GM19395 (cell line): ENCODE data around the gene BDNF.
"Not testable (repeated sequence)": the region's sequence is repeated elsewhere in the genome, so short reads cannot be mapped to it uniquely, and the experiment has no call there.

Source experiments
- ATAC-seq: cut with Tn5 transposase; IDR thresholded peaks from one replicate; pipeline ENCODE4 v1.9.1; 2021; ENCODE audit warnings: mild to moderate bottlenecking, moderate library complexity; ENCODE audit not compliant: unreplicated experiment

The BDNF gene

GRCh38 chr11:27700351-27701301 is at the start of gene BDNF:
BDNF (minus strand) TSS chr11:27700455; CDS start chr11:27658564, 41,891 bp downstream.
- ATAC-seq = peak; percentile 42

GRCh38 chr11:27740362-27741013 is 40.2 kb upstream of the BDNF start:
- ATAC-seq = no peak

- ATAC-seq = no peak
These were observed 35.0 kb upstream of the BDNF start for GRCh38 chr11:27735281-27735680.

- ATAC-seq = not testable (repeated sequence)
These were observed 31.5 kb upstream of the BDNF start for GRCh38 chr11:27731803-27732202.

GRCh38 chr11:27726981-27727380 is 26.7 kb upstream of the BDNF start:
- no peak for ATAC-seq

- no peak for ATAC-seq
These were observed 23.4 kb upstream of the BDNF start for GRCh38 chr11:27723687-27724086.

GRCh38 chr11:27722953-27723344 is 22.7 kb upstream of the BDNF start:
- no peak for ATAC-seq

- ATAC-seq = peak; percentile 59
These were observed 22.1 kb upstream of the BDNF start for GRCh38 chr11:27722117-27722952.

- no peak for ATAC-seq
These were observed 21.2 kb upstream of the BDNF start for GRCh38 chr11:27721264-27722116.

GRCh38 chr11:27720277-27720830 is 20.1 kb upstream of the BDNF start:
- no peak for ATAC-seq

GRCh38 chr11:27719546-27719925 is 19.3 kb upstream of the BDNF start:
- no peak for ATAC-seq

GRCh38 chr11:27718863-27719545 is 18.7 kb upstream of the BDNF start:
- no peak for ATAC-seq

GRCh38 chr11:27718346-27718862 is 18.1 kb upstream of the BDNF start:
- ATAC-seq = no peak

GRCh38 chr11:27717801-27718229 is 17.6 kb upstream of the BDNF start:
- no peak for ATAC-seq

GRCh38 chr11:27717377-27717776 is 17.1 kb upstream of the BDNF start:
- no peak for ATAC-seq

GRCh38 chr11:27716835-27717234 is 16.6 kb upstream of the BDNF start:
- no peak for ATAC-seq

- ATAC-seq = no peak
These were observed 16.0 kb upstream of the BDNF start for GRCh38 chr11:27716216-27716615.

- no peak for ATAC-seq
These were observed 11.5 kb upstream of the BDNF start for GRCh38 chr11:27711725-27712124.

- ATAC-seq = no peak
These were observed 10.3 kb upstream of the BDNF start for GRCh38 chr11:27710536-27710935.
